SH-SY5Y (cell line): Measurements from ENCODE around the gene AMBRA1.

ENCODE experiments used
- GATA2 ChIP-seq: IDR thresholded peaks from 2 replicates; pipeline ENCODE4 v1.6.1; 2011; ENCODE audit warnings: mild to moderate bottlenecking, low read depth, low read length
- GATA3 ChIP-seq: IDR thresholded peaks from 2 replicates; pipeline ENCODE4 v1.6.1; 2011; ENCODE audit warnings: low read depth, mild to moderate bottlenecking, low read length, moderate library complexity

- no peak for TF ChIP-seq GATA2
- no peak for TF ChIP-seq GATA3
These were observed 216.5 kb downstream of the AMBRA1 start for GRCh38 chr11:46377290-46377689.
